ENCODE results near the gene LRP1B. TPM values are rescaled to one million over a fixed set of nuclear protein-coding genes. Genes with fewer than 3 reads are reported as not detected.

LRP1B gene
- total and polyA plus RNA-seq, 4 donors, result 0.01 to 0.84 (median 0.17) TPM

GRCh38 chr2:140269000-140269399 is 1861.8 kb downstream of the LRP1B start:
- no peak for DNase-seq (ENCODE audit: low spot score)
- WGBS, result 78% methylated on average over 7 of the region's 7 CpGs

GRCh38 chr2:140262908-140263307 is 1867.9 kb downstream of the LRP1B start:
- Histone ChIP-seq H3K27me3 (ENCODE audit: control insufficient read depth in 4 of 4, insufficient read depth in 4 of 4, low read length in 3 of 4) (no peaks in the 10 kb centered on the region), H3K4me3 (ENCODE audit: low read depth in 1 of 3, low read length in 3 of 3) (no peak overlapping the region), H3K27ac (ENCODE audit: low read depth in 1 of 2, low read length in 2 of 2) (no peak overlapping the region), H3K36me3 (ENCODE audit: control insufficient read depth in 4 of 4, insufficient read depth in 3 of 4, low read depth in 1 of 4, low read length in 3 of 4) (no peaks in the 10 kb centered on the region), H3K9ac (ENCODE audit: low read depth in 1 of 2, low read length in 2 of 2) (no peak overlapping the region), H3K9me3 (ENCODE audit: control insufficient read depth in 4 of 4, low read length in 3 of 4) (no peaks in the 10 kb centered on the region), H3K4me1 (ENCODE audit: control insufficient read depth in 4 of 4, insufficient read depth in 4 of 4, low read length in 3 of 4) (no peaks in the 10 kb centered on the region)
- DNase-seq (ENCODE audit: low spot score), result no peak
- WGBS, result 79% methylated on average over 6 of the region's 6 CpGs
- TF ChIP-seq HNF4G (IDR thresholded peaks at IDR 0.05), result no peak

More at GRCh38 chr2:140269000-140269399, 1861.8 kb downstream of the LRP1B start:
- Histone ChIP-seq H3K9me3 (ENCODE audit: control insufficient read depth in 4 of 4, low read length in 3 of 4) (no peaks in the 10 kb centered on the region), H3K27ac (ENCODE audit: low read depth in 1 of 2, low read length in 2 of 2) (no peak overlapping the region), H3K4me1 (ENCODE audit: control insufficient read depth in 4 of 4, insufficient read depth in 4 of 4, low read length in 3 of 4) (no peaks in the 10 kb centered on the region), H3K36me3 (ENCODE audit: control insufficient read depth in 4 of 4, insufficient read depth in 3 of 4, low read depth in 1 of 4, low read length in 3 of 4) (no peaks in the 10 kb centered on the region), H3K4me3 (ENCODE audit: low read depth in 1 of 3, low read length in 3 of 3) (no peak overlapping the region), H3K27me3 (ENCODE audit: control insufficient read depth in 4 of 4, insufficient read depth in 4 of 4, low read length in 3 of 4) (no peaks in the 10 kb centered on the region), H3K9ac (ENCODE audit: low read depth in 1 of 2, low read length in 2 of 2) (no peak overlapping the region)
- no peak for TF ChIP-seq FOXA1 (IDR thresholded peaks at IDR 0.05)
- no peak for TF ChIP-seq HNF4G (IDR thresholded peaks at IDR 0.05)
- no peak for TF ChIP-seq MAX (IDR thresholded peaks at IDR 0.05)
- TF ChIP-seq TAF1 (conservative IDR thresholded peaks at IDR 0.05), result no peak
- TF ChIP-seq CTCF (IDR thresholded peaks at IDR 0.05; ENCODE audit: low read depth, low read length, missing input control), result no peak
- no peak for TF ChIP-seq FOXA2 (IDR thresholded peaks at IDR 0.05)
- no peak for TF ChIP-seq GABPA (IDR thresholded peaks at IDR 0.05 in 1 of 2, conservative IDR thresholded peaks at IDR 0.05 in 1 of 2)
- TF ChIP-seq RXRA (IDR thresholded peaks at IDR 0.05), result no peak
- no peak for TF ChIP-seq JUND (IDR thresholded peaks at IDR 0.05)
- no peak for TF ChIP-seq EGR1 (IDR thresholded peaks at IDR 0.05; ENCODE audit: low read depth in 2 of 2)
- no peak for TF ChIP-seq NR2F2 (IDR thresholded peaks at IDR 0.05)
- no peak for TF ChIP-seq REST (IDR thresholded peaks at IDR 0.05)
- no peak for TF ChIP-seq HNF4A (conservative IDR thresholded peaks at IDR 0.05)
- no peak for TF ChIP-seq YY1 (IDR thresholded peaks at IDR 0.05)
- no peak for TF ChIP-seq SP1 (IDR thresholded peaks at IDR 0.05)
